ENCODE results near the gene ZBTB2.
A peak's percentile ranks its signal among the peaks of the same experiment; 100 is the strongest.
"Not testable (repeated sequence)": the region's sequence is repeated elsewhere in the genome, so short reads cannot be mapped to it uniquely, and the experiment has no call there.

Gene ZBTB2

DNA sequence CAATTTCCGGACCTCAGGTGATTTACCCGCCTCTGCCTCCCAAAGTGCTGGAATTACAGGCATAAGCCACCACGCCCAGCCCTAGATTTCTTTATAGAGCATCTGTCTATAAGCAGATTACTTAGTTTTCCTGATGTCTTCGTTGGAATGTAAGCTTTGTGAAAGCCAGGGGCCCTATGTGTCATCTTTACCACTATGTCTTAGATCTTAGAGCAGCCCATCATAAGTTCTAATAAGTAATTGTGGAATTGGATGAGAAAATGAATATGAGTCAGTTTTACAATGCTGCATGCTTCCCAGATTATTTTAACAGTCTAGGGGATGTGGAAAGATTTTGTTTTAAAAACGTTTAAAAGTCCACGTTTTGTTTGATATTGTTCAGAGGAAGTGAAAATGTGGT, 9.1 kb upstream of the ZBTB2 start:
- no peak for DNase-seq (ENCODE audit: low read depth, low spot score)

DNA sequence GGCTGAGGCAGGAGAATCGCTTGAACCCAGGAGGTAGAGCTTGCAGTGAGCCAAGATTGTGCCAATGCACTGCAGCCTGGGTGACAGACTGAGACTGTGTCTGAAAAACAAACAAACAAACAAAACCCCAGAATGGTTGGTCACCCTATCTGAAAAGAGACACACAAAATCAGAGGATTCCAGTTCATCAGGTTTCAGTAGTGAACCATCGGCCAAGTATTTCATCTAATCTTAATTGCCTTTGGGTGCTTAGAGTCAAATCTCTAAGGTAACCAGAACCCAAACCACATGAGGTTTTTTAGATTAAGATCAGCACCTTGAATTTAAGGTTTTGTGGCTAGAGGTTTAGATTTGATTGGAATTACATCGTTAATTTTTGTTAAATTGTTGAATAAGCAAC, 8.3 kb upstream of the ZBTB2 start:
- DNase-seq (ENCODE audit: low read depth, low spot score) = peak; percentile 34

DNA sequence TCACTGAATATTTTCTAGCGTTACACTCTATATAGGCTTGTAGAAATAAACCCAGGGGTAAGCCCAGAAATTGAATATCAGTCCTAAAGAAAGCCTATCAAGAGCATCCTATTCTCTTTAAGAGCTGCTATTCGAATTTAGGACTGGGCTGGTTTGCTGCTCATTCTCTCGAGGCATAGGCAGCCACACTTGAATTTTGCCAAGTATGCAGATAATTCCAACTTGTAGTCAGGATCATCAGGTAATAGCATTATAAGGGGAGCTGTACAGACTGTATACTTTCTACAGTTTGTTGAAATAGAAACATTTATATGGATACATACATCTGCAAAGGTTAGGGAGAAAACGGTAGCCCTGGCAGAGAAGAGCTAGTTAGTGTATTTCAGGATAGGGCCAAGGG, 2.1 kb upstream of the ZBTB2 start:
- DNase-seq (ENCODE audit: low read depth, low spot score) = no peak

DNA sequence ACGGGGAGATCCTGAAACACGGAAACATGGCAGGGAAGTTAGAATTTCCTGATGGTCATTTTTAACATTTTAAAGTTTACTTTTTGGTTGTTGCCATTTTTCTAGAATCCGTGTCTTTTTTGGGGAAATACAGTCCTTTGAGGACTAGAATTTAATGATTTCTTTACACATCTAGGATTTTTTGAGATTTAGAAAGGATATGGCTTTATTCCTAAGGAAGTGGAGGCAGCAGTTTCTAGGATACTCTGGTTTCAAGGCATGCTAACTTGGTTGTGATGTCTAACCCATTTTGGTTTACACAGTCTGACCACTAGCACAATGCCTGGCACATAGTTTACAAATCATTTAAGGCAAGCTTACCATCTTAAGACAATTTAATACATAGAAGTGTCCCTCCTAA, 1.1 kb upstream of the ZBTB2 start:
- DNase-seq (ENCODE audit: low read depth, low spot score) = no peak

GRCh38 chr6:151390851-151391470, 398 bp downstream of the ZBTB2 start:
- peak; percentile 86 for DNase-seq (ENCODE audit: low read depth, low spot score)

GRCh38 chr6:151390276-151390850, 996 bp downstream of the ZBTB2 start:
- DNase-seq (ENCODE audit: low read depth, low spot score) = peak; percentile 100

DNA sequence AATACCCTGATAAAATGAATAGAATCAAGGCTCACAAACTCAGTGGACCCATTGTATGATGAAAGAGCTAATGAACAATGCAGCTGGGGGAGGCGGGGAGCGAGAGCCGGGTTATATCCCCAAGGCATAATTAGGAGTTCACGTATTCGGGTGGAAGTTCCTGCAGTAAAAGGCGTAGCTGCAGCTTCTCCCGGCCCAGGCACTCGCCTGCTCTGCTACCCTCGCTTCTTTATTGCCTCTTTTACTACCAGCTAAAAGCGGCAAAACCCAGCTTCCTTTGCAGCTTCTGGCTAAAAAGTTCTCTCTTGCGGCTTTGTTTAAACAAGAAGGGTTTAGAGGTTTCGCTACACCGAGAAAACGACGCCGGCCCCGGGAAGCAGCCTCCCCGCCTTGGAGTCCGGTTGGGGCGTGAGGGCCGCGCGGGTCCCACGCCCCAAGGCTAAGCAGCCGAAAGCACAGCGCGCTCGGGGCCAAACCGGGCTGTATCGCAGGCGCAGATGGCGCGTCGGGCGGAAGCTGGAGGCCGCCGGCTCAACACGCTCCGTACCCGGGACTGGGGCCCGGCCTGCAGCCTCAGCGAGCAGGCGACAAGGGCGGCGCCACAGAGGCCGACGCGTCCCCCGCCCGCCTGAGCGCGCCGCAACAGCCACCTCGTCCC, 1.6 kb downstream of the ZBTB2 start:
- DNase-seq (ENCODE audit: low read depth, low spot score) = peak; percentile 76

GRCh38 chr6:151388997-151389617, 2.3 kb downstream of the ZBTB2 start:
- DNase-seq (ENCODE audit: low read depth, low spot score) = no peak

GRCh38 chr6:151388236-151388635, 3.1 kb downstream of the ZBTB2 start:
- no peak for DNase-seq (ENCODE audit: low read depth, low spot score)

DNA sequence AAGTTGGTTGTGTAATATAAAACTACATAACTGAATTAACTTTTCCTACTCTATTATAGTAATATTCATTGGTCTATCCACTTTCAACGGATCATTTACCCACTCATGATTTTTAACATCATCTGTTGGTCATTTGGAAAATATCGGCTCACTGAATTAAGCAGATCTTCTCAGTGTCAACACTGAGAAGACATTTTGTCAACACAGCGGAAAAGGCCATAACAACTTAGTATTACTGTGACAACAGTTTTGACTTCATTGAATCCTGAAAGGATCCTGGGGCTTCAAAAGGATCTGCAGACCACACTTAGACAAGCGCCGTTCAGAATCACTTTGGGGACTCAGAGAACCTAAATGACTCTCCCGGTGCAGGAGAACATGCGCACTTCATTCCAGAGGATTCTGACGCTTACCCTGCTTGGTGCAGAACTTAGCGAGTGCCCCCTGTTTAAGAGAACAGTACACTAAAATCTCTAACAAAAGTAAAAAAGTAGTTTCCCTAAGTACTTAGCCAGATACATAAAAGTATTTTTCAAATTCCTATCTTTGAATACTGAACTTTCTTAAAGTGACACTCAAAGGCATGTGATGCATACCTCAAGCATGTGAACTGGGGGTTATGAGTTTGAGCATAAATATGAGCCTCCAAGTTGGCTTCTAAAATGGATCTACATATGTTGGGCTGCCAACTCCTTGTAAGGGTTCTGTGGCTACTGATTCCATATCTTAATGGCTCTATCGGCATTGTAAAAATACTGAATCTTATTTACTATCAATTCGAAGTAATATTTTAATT, 4.0 kb downstream of the ZBTB2 start:
- peak; percentile 49 for DNase-seq (ENCODE audit: low read depth, low spot score)

GRCh38 chr6:151385177-151385576, 6.2 kb downstream of the ZBTB2 start:
- no peak for DNase-seq (ENCODE audit: low read depth, low spot score)

DNA sequence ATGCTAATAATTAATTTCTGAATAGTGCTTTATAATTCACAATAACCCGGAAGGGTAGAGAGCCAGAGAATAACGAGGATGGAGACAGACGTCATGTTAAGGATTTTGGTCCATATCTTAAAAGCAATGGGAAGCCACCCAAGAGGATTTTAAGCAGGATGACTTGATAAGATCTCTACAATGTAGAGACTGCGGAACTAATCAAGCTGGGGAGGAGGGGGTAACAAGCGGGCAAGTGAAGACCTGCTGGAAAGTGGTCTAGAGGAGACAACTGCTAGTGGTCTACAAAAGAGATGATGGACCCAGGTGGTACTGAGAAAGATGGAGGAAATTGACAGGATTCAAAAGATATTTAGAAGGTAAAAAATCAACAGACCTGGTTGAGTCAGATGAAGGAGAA, 7.2 kb downstream of the ZBTB2 start:
- no peak for DNase-seq (ENCODE audit: low read depth, low spot score)

GRCh38 chr6:151382631-151383030, 8.7 kb downstream of the ZBTB2 start:
- not testable (repeated sequence) for DNase-seq (ENCODE audit: low read depth, low spot score)

DNA sequence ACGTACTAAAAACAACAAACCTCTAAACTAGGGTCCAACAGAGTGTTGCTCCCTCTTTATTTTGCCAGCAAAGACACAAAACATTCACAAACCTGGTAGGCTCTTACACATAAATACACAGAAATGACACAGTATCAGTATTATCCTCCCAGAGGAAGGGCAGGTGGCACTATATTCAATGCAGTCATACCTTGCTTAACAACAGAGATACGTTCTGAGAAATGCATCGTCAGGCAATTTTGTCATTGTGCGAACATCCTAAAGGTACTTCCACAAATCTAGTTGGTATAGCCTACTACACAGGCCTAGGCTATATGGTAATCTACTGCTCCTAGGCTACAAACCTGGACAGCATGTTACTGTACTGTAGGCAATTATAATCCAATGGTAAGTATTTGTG, 9.6 kb downstream of the ZBTB2 start:
- no peak for DNase-seq (ENCODE audit: low read depth, low spot score)

- DNase-seq (ENCODE audit: low read depth, low spot score) = no peak
These were observed 10.5 kb downstream of the ZBTB2 start for GRCh38 chr6:151380848-151381205.

GRCh38 chr6:151379933-151380847, 11.2 kb downstream of the ZBTB2 start:
- DNase-seq (ENCODE audit: low read depth, low spot score) = no peak

DNA sequence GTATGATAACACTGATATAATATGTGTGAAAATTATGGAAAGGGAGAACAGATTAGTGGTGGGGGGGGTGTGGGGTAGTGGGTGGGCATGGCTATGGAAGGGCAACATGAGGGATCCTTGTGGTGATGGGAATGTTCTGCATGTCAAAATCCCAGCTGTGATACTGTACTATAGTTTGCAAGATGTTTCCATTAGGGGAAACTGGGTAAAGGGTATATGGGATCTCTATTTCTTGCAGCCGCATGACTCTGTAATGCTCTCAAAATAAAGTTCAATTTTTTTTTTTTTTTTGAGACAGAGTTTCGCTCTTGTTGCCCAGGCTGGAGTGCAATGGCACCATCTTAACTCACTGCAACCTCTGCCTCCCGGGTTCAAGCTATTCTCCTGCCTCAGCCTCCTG, 14.3 kb downstream of the ZBTB2 start:
- no peak for DNase-seq (ENCODE audit: low read depth, low spot score)

GRCh38 chr6:151376440-151376839, 14.9 kb downstream of the ZBTB2 start:
- DNase-seq (ENCODE audit: low read depth, low spot score) = no peak

GRCh38 chr6:151375833-151376232, 15.5 kb downstream of the ZBTB2 start:
- no peak for DNase-seq (ENCODE audit: low read depth, low spot score)

DNA sequence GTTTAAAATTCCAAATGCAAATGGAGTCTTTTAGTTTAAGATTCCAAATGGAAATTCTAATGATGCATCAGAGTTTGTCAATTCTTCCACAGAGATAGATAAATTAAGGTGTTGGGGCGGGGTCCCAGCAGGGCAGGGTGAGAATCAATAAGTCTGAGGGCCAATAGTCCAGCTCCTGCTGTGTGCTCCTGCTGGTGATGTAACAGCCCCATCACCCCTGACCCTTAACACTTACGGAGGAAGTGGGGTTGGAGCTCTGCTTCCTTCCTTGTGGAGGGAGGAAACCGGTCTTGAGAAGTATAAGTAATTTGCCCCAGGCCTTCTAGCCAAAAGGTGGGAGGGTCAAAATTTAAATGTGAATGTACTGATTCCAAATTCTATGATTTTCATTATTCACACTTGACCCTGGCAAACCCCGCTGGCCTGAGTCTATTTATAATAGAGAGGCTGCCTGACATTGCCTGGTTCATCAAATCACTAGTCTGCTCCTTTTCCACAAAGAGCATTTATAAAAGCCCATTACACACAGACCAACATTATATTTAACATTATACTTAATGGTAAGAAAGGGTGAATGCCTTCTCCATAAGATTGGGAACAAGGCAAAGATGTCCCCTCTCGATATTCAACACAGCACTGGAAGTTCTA, 17.2 kb downstream of the ZBTB2 start:
- DNase-seq (ENCODE audit: low read depth, low spot score) = no peak

- no peak for DNase-seq (ENCODE audit: low read depth, low spot score)
These were observed 19.2 kb downstream of the ZBTB2 start for GRCh38 chr6:151372164-151372563.

All from astrocyte of the hippocampus (primary cell).